Endothelial cell of umbilical vein (primary cell): ENCODE data around the gene LRWD1. TPM values are rescaled to one million over a fixed set of nuclear protein-coding genes. Genes with fewer than 3 reads are reported as not detected.

Experiments
- BruUV-seq: library from RNA; stranded (reverse); fragments of 400-500 nt; replicated peaks from 2 replicates; lab custom pipeline; 2021; lab: Mats Ljungman, UMichigan
- CTCF ChIA-PET: fragments of 300-600, 350-600 bp; sonication (Branson Sonifier 250); formaldehyde crosslinking; loops from one replicate; lab custom pipeline; 2021; ENCODE audit warnings: antibody characterized with exemption, inconsistent platforms; lab: Charles Lee
- POLR2A ChIA-PET: fragments of 300-600, 350-600 bp; sonication (Branson Sonifier 250); formaldehyde crosslinking; loops from one replicate; lab custom pipeline; 2021; ENCODE audit warnings: antibody characterized with exemption, inconsistent platforms; lab: Charles Lee
- DNase-seq: peaks from one replicate; pipeline ENCODE4 v3.0.0-alpha.2; 2011; ENCODE audit warnings: low read depth, low spot score
- FAIRE-seq: peaks from 2 replicates; lab custom pipeline; 2011; peaks lifted over from hg19 to GRCh38; lab: Jason Lieb, UNC
- H2AFZ ChIP-seq: 2 replicates; pipeline ENCODE4 v1.6.0; 2012; ENCODE audit warnings: low read depth, low read length, control low read depth, inconsistent platforms
- H3K27ac ChIP-seq: 2 replicates; pipeline ENCODE4 v1.5.1; 2011; ENCODE audit warnings: low read depth, mild to moderate bottlenecking, control low read depth, low read length, moderate library complexity; ENCODE audit not compliant: insufficient read depth
- H3K27me3 ChIP-seq, 2 experiments: 2 replicates each; pipeline versions ENCODE4 v1.6.0 to v1.6.1; 2011; ENCODE audit warnings: low read length in 2 of 2, mixed read lengths in 1 of 2; ENCODE audit not compliant: control insufficient read depth in 2 of 2, insufficient read depth in 2 of 2
- H3K36me3 ChIP-seq, 2 experiments: 2 replicates in 1 of 2; 3 replicates in 1 of 2; pipeline ENCODE4 v1.5.1; 2011; ENCODE audit warnings: low read length in 2 of 2, mild to moderate bottlenecking in 1 of 2, moderate library complexity in 1 of 2; ENCODE audit not compliant: control insufficient read depth in 2 of 2, insufficient read depth in 2 of 2; ENCODE audit errors: extremely low read depth in 1 of 2
- H3K4me1 ChIP-seq: 3 replicates; pipeline ENCODE4 v1.5.1; 2011; ENCODE audit warnings: mild to moderate bottlenecking, low read length; ENCODE audit not compliant: control insufficient read depth, insufficient read depth; ENCODE audit errors: extremely low read depth
- H3K4me2 ChIP-seq: 2 replicates; pipeline ENCODE4 v1.6.1; 2011; ENCODE audit warnings: low read length, control low read depth, mixed read lengths; ENCODE audit not compliant: insufficient read depth
- H3K4me3 ChIP-seq, 3 experiments: fragments of 200-600 bp in 1 of 3; sonication (generic), shearing (Covaris generic) in 1 of 3; replicated peaks in 1 of 3; 2 replicates each; pipeline ENCODE4 v1.5.1; 2011 to 2016; ENCODE audit warnings: control low read depth in 3 of 3, low read length in 3 of 3, mild to moderate bottlenecking in 2 of 3, inconsistent platforms in 1 of 3, low read depth in 1 of 3, moderate library complexity in 1 of 3; ENCODE audit not compliant: insufficient read depth in 1 of 3
- H3K79me2 ChIP-seq: 2 replicates; pipeline ENCODE4 v1.6.0; 2012; ENCODE audit warnings: low read length, inconsistent platforms; ENCODE audit not compliant: control insufficient read depth, insufficient read depth
- H3K9ac ChIP-seq: replicated peaks from 2 replicates; pipeline ENCODE3; 2011; ENCODE audit warnings: low read length, control low read depth; ENCODE audit not compliant: insufficient read depth; ENCODE audit errors: extremely low read depth
- H3K9me1 ChIP-seq: replicated peaks from 3 replicates; pipeline ENCODE4 v1.6.0; 2011; ENCODE audit warnings: mild to moderate bottlenecking, low read length; ENCODE audit not compliant: control insufficient read depth, insufficient read depth; ENCODE audit errors: extremely low read depth
- H3K9me3 ChIP-seq: replicated peaks from 2 replicates; pipeline ENCODE4 v1.5.1; 2012; ENCODE audit warnings: low read length, inconsistent platforms; ENCODE audit not compliant: control insufficient read depth, insufficient read depth
- H4K20me1 ChIP-seq: replicated peaks from 2 replicates; pipeline ENCODE3; 2011; ENCODE audit warnings: mild to moderate bottlenecking, low read length; ENCODE audit not compliant: control insufficient read depth, insufficient read depth; ENCODE audit errors: extremely low read depth
- CTCF ChIP-seq, 2 donors: IDR thresholded peaks; 1 replicate in 1 of 2; 2 replicates in 1 of 2; pipeline ENCODE4 v1.5.1; 2011; ENCODE audit warnings: low read length in 2 of 2, mild to moderate bottlenecking in 2 of 2, moderate library complexity in 2 of 2, control low read depth in 1 of 2, inconsistent platforms in 1 of 2, low read depth in 1 of 2; ENCODE audit not compliant: insufficient read depth in 1 of 2; ENCODE audit errors: extremely low read depth in 1 of 2
- EZH2 ChIP-seq: IDR thresholded peaks from 2 replicates; pipeline ENCODE4 v1.6.1; 2012; ENCODE audit warnings: borderline replicate concordance, low read depth, mild to moderate bottlenecking, moderate library complexity, low read length, inconsistent platforms; ENCODE audit not compliant: severe bottlenecking
- FOS ChIP-seq: IDR thresholded peaks from 2 replicates; pipeline ENCODE4 v1.6.1; 2011; ENCODE audit warnings: mild to moderate bottlenecking, low read length, moderate library complexity, borderline replicate concordance; ENCODE audit not compliant: insufficient read depth
- GATA2 ChIP-seq: IDR thresholded peaks from 2 replicates; pipeline ENCODE4 v1.7.0; 2011; ENCODE audit warnings: low read depth, mild to moderate bottlenecking, moderate library complexity, mixed read lengths, low read length; ENCODE audit not compliant: insufficient read length, insufficient read depth
- JUN ChIP-seq: IDR thresholded peaks from 2 replicates; pipeline ENCODE4 v1.6.1; 2011; ENCODE audit warnings: borderline replicate concordance, low read depth; ENCODE audit not compliant: insufficient read length, insufficient read depth
- MYC ChIP-seq: IDR thresholded peaks from one replicate; pipeline ENCODE4 v1.6.1; 2011; ENCODE audit warnings: mild to moderate bottlenecking, low read depth, low read length
- POLR2A ChIP-seq: IDR thresholded peaks from 2 replicates; pipeline ENCODE4 v1.6.1; 2012; ENCODE audit warnings: low read depth, mild to moderate bottlenecking, control low read depth, low read length
- POLR2AphosphoS5 ChIP-seq: IDR thresholded peaks from 2 replicates; pipeline ENCODE4 v1.6.1; 2012; ENCODE audit warnings: low read depth, mild to moderate bottlenecking, control low read depth, low read length, moderate library complexity; ENCODE audit not compliant: insufficient read depth
- dilution Hi-C: fragments of 300-500 bp; cut with MboI; formaldehyde crosslinking; loops from one replicate; pipeline ENCODE4 v1.15.0; 2019; ENCODE audit warnings: low sequenced_read_pairs; ENCODE audit not compliant: extremely low pct_ligation_motif_present
- intact Hi-C: fragments of 100-400 bp; cut with micrococcal nuclease; formaldehyde crosslinking; loops from one replicate; pipeline ENCODE4 v1.10.0; 2022
- polyA plus RNA-seq, 4 experiments: library from polyadenylated mRNA; depleted of rRNA in 3 of 4; stranded (reverse) in 3 of 4; unstranded in 1 of 4; fragments of >200 nt; gene quantifications; 2 replicates each; pipeline versions ENCODE4 v1.2.1 to v1.2.3, GENCODE V29; 2011 to 2012; ENCODE audit warnings: missing spikeins in 1 of 4
- total RNA-seq: library from RNA; stranded (reverse); gene quantifications from 2 replicates; pipeline ENCODE4 v1.2.3, GENCODE V29; 2021
- TF ChIP-seq, protein P1 (sequence below): IDR thresholded peaks from 2 replicates; pipeline ENCODE4 v1.6.1; 2011; ENCODE audit not compliant: insufficient read depth, insufficient read length

Gene LRWD1
- total and polyA plus RNA-seq, 2 donors (not counting 3 experiments of a cell fraction or from before 2014, with no cell fraction given), result 21.7 to 22.7 TPM

DNA sequence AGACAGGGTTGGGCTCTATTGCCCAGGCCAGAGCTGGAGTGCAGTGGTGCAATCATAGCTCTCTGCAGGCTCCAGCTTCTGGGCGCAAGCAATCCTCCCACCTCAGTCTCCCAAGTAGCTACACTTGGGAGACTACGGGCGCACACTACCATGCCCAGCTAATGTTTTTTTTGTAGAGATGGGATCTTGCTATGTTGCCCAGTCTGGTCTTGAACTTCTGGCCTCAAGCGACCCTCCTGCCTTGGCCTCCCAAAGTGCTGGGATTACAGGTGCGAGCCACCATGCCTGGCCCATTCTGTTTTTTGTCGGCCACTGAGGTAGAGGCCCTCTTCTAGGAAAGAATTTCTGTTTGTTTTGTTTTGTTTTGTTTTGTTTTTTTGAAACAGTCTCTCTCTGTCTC, 12.3 kb upstream of the LRWD1 start:
- H3K27me3 ChIP-seq, result no peaks in the 10 kb centered on the region
- no peaks in the 10 kb centered on the region for H3K9me1 ChIP-seq
- CTCF ChIA-PET, result interaction anchor here (1.1 to 1.4 kb wide), 3 partner anchors 12 to 40 kb away, joined by 3 to 4 read pairs (median 4); no protein-coding TSS in a partner anchor
- peaks cover 0 to 11% of the 10 kb centered on the region in 2 experiments for H3K36me3 ChIP-seq
- no peaks in the 10 kb centered on the region for H3K79me2 ChIP-seq
- intact Hi-C loops, result no loop called here
- no peak overlapping the region for H3K4me3 ChIP-seq
- POLR2A ChIA-PET, result no interaction called here
- H3K4me2 ChIP-seq, result no peak overlapping the region
- TF ChIP-seq POLR2AphosphoS5, result no peak
- TF ChIP-seq GATA2, result no peak
- no peak for TF ChIP-seq CTCF (IDR thresholded peaks at IDR 0.05; ENCODE audit: extremely low read depth in 1 of 2, insufficient read depth in 1 of 2, low read depth in 1 of 2, low read length in 2 of 2)
- FAIRE-seq, result no peak
- H3K9ac ChIP-seq, result no peak overlapping the region
- no peaks in the 10 kb centered on the region for H3K4me1 ChIP-seq
- H4K20me1 ChIP-seq, result no peaks in the 10 kb centered on the region
- no peak overlapping the region for H2AFZ ChIP-seq
- dilution Hi-C loops, result no loop called here
- no peak for DNase-seq
- no TSS peak for BruUV-seq
- H3K9me3 ChIP-seq, result no peaks in the 10 kb centered on the region
- no peak overlapping the region for H3K27ac ChIP-seq

GRCh38 chr7:102453319-102453718, 11.5 kb upstream of the LRWD1 start:
- H3K27ac ChIP-seq, result no peak overlapping the region
- peaks cover 4 to 7% of the 10 kb centered on the region in 2 experiments for H3K36me3 ChIP-seq
- POLR2A ChIA-PET, result no interaction called here
- H4K20me1 ChIP-seq, result no peaks in the 10 kb centered on the region
- CTCF ChIA-PET, result no interaction called here
- H3K9me3 ChIP-seq, result no peaks in the 10 kb centered on the region
- no peak overlapping the region for H3K9ac ChIP-seq
- no peak for TF ChIP-seq POLR2A
- TF ChIP-seq EZH2, result no peak
- TF ChIP-seq MYC, result no peak
- no peak for TF ChIP-seq JUN
- TF ChIP-seq, protein P1, sequence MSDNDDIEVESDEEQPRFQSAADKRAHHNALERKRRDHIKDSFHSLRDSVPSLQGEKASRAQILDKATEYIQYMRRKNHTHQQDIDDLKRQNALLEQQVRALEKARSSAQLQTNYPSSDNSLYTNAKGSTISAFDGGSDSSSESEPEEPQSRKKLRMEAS, result no peak
- no peak for TF ChIP-seq POLR2AphosphoS5
- no peak for TF ChIP-seq FOS
- TF ChIP-seq GATA2, result no peak
- no peak for TF ChIP-seq CTCF (IDR thresholded peaks at IDR 0.05; ENCODE audit: extremely low read depth in 1 of 2, insufficient read depth in 1 of 2, low read depth in 1 of 2, low read length in 2 of 2)
- dilution Hi-C loops, result no loop called here
- FAIRE-seq (no peak), DNase-seq (no peak)
- no peak overlapping the region for H2AFZ ChIP-seq
- H3K79me2 ChIP-seq, result no peaks in the 10 kb centered on the region
- BruUV-seq, result no TSS peak
- no peaks in the 10 kb centered on the region for H3K9me1 ChIP-seq
- intact Hi-C loops, result no loop called here
- H3K4me3 ChIP-seq, result no peak overlapping the region
- no peaks in the 10 kb centered on the region for H3K27me3 ChIP-seq
- no peaks in the 10 kb centered on the region for H3K4me1 ChIP-seq
- no peak overlapping the region for H3K4me2 ChIP-seq
